DMS53 treated with DMSO at 0.1 percent for 48 hours (cell line): ENCODE results near the gene MAP3K3.

Source experiments
- DNase-seq: peaks from one replicate; lab custom pipeline; 2025; ENCODE audit not compliant: unreplicated experiment; lab: John Stamatoyannopoulos, UW

MAP3K3 gene

GRCh38 chr17:63652106-63652505 is 29.9 kb downstream of the MAP3K3 start:
- DNase-seq: no peak

DNA sequence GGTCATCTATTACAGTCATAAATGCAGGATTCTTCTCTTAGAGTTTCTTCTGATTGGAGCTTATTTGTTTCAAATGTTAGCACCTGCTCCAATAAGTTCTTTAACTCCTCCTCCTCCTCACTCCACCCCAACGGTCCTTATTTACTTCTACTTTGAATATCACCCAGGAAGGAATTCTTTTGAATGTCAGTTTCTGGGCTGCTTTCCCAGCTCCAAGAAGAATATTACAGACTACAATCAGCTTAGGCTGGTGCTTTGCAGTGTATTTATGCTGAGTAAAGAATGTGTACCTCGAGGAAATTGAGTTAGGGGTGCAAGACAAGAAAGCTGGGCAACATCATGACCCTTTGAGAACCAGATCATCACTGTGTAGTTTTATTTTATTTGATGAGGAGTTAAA is 30.8 kb downstream of the MAP3K3 start:
- DNase-seq: no peak

DNA sequence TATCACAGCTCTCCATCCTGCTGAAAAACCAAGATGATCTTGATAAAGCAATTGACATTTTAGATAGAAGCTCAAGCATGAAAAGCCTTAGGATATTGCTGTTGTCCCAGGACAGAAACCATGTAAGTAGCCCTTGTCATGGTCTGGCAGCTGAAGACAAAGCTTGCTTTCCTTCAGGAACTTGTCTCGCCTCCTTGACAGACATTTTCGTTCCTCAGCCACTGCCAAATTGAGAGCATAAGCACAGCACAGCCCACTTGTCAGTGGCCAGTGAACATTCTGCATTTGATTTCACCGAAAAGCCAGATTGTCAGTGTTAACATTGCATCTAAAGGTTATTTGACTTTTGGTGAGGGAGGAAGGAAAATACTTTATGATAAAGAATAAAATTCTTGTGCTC is 35.6 kb downstream of the MAP3K3 start:
- DNase-seq: no peak

- DNase-seq: no peak
Observed at GRCh38 chr17:63658366-63658765, 36.1 kb downstream of the MAP3K3 start.

- no peak for DNase-seq
Observed at GRCh38 chr17:63659850-63660249, 37.6 kb downstream of the MAP3K3 start.

- DNase-seq: no peak
Observed at GRCh38 chr17:63665527-63666214, 43.5 kb downstream of the MAP3K3 start.

GRCh38 chr17:63672856-63673255 is 50.6 kb downstream of the MAP3K3 start:
- no peak for DNase-seq

- DNase-seq: no peak
Observed at GRCh38 chr17:63675231-63675606, 53.0 kb downstream of the MAP3K3 start.

DNA sequence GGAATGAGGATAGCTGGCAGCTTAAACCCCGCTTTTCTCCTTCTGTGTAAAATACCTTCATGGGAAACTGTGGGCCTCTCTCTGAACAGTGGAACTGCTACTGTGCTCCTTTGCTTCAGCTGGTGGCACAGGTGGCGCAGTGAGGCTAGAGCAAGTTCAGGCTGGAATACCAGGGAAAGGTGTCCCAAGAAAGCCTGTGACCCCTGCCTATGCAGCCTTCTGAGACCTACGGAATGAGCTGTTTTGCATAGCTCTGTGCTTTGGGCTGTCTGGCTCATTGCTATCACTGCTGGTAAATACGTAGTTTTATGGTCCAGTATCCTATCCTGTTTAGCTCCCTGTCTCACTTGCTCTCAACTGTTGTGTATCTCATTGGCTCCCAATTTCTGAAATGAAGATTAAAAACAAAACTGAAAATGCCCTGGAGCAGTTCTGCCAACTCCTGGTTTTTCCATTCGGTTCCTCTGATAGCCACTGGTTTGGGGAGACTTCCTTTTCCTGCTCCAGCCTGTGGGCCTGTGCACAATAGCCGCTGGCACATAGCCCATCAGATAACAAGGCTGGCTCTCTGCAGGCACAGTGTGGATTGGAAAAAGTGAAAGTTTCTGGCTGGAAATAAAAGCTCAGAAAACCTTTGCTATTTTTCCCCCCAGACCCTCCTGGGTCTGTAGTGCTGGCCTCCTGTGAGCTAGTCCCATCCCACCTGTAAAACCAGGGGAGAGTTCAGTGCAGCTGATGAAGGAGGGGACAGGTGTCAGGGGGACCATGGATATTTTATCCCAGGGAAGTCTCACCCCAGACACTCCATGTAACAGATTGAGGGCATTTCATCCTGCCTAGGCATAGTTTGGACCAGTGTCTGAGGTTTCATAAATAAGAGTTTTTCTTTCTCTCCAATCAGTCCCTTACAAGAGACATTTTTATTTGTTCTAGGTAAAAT is 53.7 kb downstream of the MAP3K3 start:
- DNase-seq: no peak

- DNase-seq: no peak
Observed at GRCh38 chr17:63676584-63676983, 54.4 kb downstream of the MAP3K3 start.

- no peak for DNase-seq
Observed at GRCh38 chr17:63679214-63679613, 57.0 kb downstream of the MAP3K3 start.

- no peak for DNase-seq
Observed at GRCh38 chr17:63680700-63681099, 58.5 kb downstream of the MAP3K3 start.

- no peak for DNase-seq
Observed at GRCh38 chr17:63681530-63681929, 59.3 kb downstream of the MAP3K3 start.

DNA sequence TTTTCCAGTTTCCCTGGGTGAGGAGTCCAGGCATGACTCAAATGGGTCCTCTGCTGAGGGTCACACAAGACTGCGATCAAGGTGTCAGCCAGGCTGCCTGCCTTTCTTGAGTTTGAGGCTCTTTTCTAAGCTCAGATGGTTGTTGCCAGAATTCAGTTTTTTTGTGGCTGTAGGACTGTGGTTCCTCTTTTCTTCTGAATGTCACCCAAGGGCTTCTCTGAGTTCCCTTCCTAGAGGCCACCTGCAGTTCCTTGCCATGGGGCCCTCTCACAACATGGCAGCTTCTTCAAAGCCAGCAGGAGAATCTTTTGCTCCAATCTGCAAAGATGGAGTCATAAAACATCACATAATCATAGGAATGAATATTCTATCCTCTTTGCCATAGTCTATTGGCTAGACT is 60.2 kb downstream of the MAP3K3 start:
- DNase-seq: no peak

GRCh38 chr17:63682981-63683380 is 60.8 kb downstream of the MAP3K3 start:
- no peak for DNase-seq

DNA sequence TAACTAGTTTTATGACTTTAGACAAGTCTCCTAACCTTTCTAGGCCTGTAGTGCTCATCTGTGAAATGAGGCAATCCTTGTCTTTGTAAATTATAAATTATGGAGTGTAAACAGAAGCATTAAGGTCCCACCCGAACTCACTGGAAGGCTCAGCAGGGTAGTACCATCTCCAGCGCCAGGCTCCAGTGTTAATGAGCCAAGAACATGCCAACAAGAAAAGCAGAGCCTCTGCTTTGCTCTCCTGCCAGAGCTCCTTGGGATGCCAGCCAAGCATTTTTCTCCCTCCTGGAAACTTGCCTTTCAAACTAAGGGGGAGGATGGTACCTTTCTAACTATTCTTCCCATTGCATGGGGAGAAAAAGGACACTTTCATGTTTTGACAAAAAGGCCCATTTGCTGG is 62.8 kb downstream of the MAP3K3 start:
- no peak for DNase-seq

- DNase-seq: no peak
Observed at GRCh38 chr17:63685578-63685977, 63.4 kb downstream of the MAP3K3 start.

DNA sequence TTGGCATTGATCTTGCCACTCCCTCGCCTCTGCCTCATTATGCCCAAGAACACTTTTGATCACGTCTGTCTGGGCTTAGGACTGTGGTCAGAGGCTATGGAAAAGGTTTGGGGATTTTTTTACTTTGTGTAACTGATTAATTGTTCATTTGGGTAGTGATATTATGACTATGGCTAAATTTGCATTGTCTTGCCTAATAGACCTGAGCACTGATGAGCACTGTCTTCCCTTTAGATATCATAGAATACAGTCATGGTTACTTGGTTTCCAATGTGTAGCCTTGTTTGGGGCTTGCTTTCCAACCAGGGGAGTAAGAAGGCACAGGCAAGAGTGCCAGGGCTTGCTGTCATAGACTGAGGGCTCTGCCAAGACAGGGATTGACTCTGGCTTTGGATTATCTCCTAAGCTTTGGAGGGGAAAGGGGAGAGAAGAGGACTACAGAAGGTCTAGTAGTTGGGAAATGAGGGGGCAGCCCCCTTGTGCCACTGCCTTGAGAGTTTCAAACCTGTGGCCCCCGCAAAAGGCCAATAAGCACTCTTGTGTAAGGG is 64.0 kb downstream of the MAP3K3 start:
- DNase-seq: no peak

- DNase-seq: no peak
Observed at GRCh38 chr17:63688396-63689020, 66.3 kb downstream of the MAP3K3 start.

- DNase-seq: no peak
Observed at GRCh38 chr17:63689479-63689878, 67.3 kb downstream of the MAP3K3 start.

- DNase-seq: no peak
Observed at GRCh38 chr17:63692195-63692816, 70.1 kb downstream of the MAP3K3 start.
